Left lung (tissue), 10 donors: ENCODE data around the gene GPR37L1. TPM values are rescaled to one million over a fixed set of nuclear protein-coding genes. Genes with fewer than 3 reads are reported as not detected.

ENCODE experiments used
- ATAC-seq: fragments of 200-7000 bp; cut with Tn5 transposase; one replicate; pipeline ENCODE4 v1.9.1; 2020; ENCODE audit warnings: moderate library complexity
- DNase-seq, 4 donors: peaks; one replicate each; pipeline ENCODE4 v3.0.0-alpha.2; 2013 to 2020
- H3K27ac ChIP-seq, 2 donors: fragments of 200-600 bp; sonication (generic) in 1 of 2; one replicate each; pipeline versions ENCODE4 v1.5.0 to v1.8.0; 2020 to 2021
- H3K27me3 ChIP-seq, 2 donors: fragments of 200-600 bp; sonication (generic) in 1 of 2; one replicate each; pipeline versions ENCODE4 v1.5.0 to v1.8.0; 2020 to 2021
- H3K36me3 ChIP-seq, 2 donors: fragments of 200-600 bp; sonication (generic) in 1 of 2; one replicate each; pipeline versions ENCODE4 v1.5.0 to v1.8.0; 2020 to 2021
- H3K4me1 ChIP-seq, 2 donors: fragments of 200-600 bp; one replicate each; pipeline ENCODE4 v1.8.0; 2021
- H3K4me3 ChIP-seq, 2 donors: fragments of 200-600 bp; sonication (generic) in 1 of 2; one replicate each; pipeline versions ENCODE4 v1.5.0 to v1.8.0; 2020 to 2021; ENCODE audit warnings: mild to moderate bottlenecking in 1 of 2
- H3K9me3 ChIP-seq, 2 donors: fragments of 200-600 bp; sonication (generic) in 1 of 2; one replicate each; pipeline versions ENCODE4 v1.5.0 to v1.8.0; 2020 to 2021
- intact Hi-C, 2 donors: fragments of 100-400 bp; cut with DNase I; formaldehyde crosslinking; loops; one replicate each; pipeline versions ENCODE4 v1.11.2 to v1.14.2; 2022
- polyA plus RNA-seq, 6 donors: library from polyadenylated mRNA; unstranded; fragments of 120-200 nt; gene quantifications; one replicate each; pipeline ENCODE4 v1.2.1, GENCODE V29; 2013; ENCODE audit not compliant: insufficient read length in 6 of 6
- total RNA-seq, 2 donors: library from RNA; stranded (reverse); fragmentation: NEBNext Ultra II Directional; extraction: Animal tissue kit (Norgen Biotek cat#: 25700); gene quantifications; one replicate each; pipeline ENCODE4 v1.2.1, GENCODE V29; 2021
- TF ChIP-seq, protein P1 (sequence below), 2 donors: fragments of 200-600 bp; sonication (generic) in 1 of 2; IDR thresholded peaks; one replicate each; pipeline versions ENCODE4 v1.5.0 to v1.8.0; 2021; ENCODE audit warnings: antibody characterized with exemption in 2 of 2
- donor health status: DM: no; HTN: yes; CAD: no.
- donor health status: DM: no; HTN: no; CAD: no.

GPR37L1 gene
- total and polyA plus RNA-seq, 8 donors: 0.05 to 0.20 (median 0.10) TPM

- DNase-seq: no peak
- peak overlapping the region; percentile 19 to 80 for H3K27ac ChIP-seq
- peaks cover 8 to 89% of the 10 kb centered on the region in 2 donors for H3K4me1 ChIP-seq
- peak overlapping the region in 1 of 2 donors; percentile 51 for H3K4me3 ChIP-seq
- TF ChIP-seq, protein P1, sequence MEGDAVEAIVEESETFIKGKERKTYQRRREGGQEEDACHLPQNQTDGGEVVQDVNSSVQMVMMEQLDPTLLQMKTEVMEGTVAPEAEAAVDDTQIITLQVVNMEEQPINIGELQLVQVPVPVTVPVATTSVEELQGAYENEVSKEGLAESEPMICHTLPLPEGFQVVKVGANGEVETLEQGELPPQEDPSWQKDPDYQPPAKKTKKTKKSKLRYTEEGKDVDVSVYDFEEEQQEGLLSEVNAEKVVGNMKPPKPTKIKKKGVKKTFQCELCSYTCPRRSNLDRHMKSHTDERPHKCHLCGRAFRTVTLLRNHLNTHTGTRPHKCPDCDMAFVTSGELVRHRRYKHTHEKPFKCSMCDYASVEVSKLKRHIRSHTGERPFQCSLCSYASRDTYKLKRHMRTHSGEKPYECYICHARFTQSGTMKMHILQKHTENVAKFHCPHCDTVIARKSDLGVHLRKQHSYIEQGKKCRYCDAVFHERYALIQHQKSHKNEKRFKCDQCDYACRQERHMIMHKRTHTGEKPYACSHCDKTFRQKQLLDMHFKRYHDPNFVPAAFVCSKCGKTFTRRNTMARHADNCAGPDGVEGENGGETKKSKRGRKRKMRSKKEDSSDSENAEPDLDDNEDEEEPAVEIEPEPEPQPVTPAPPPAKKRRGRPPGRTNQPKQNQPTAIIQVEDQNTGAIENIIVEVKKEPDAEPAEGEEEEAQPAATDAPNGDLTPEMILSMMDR (IDR thresholded peaks at IDR 0.05): no peak
- ATAC-seq: no peak
- H3K9me3 ChIP-seq: no peaks in the 10 kb centered on the region
- no peaks in the 10 kb centered on the region for H3K27me3 ChIP-seq
- peaks cover 0 to 7% of the 10 kb centered on the region in 2 donors for H3K36me3 ChIP-seq
- intact Hi-C loops: no loop called here
Measured at GRCh38 chr1:202159534-202160371, 37.0 kb downstream of the GPR37L1 start.

GRCh38 chr1:202160377-202160940 is 37.7 kb downstream of the GPR37L1 start, which contains the start of gene PTPN7:
TSS of gene PTPN7 (minus strand) at chr1:202160602. CDS start at chr1:202159402, 1,200 bp downstream.
- no peaks in the 10 kb centered on the region for H3K9me3 ChIP-seq
- H3K4me1 ChIP-seq: peaks cover 1 to 82% of the 10 kb centered on the region in 2 donors
- peak within 1 kb of the TSS; percentile 19 to 80 for H3K27ac ChIP-seq
- intact Hi-C loops: no loop called here
- ATAC-seq: peak; percentile 48
- TF ChIP-seq, protein P1 (IDR thresholded peaks at IDR 0.05): peak in 1 of 2 donors; percentile 25
- peak within 1 kb of the TSS in 1 of 2 donors; percentile 51 for H3K4me3 ChIP-seq
- no peaks in the 10 kb centered on the region for H3K27me3 ChIP-seq
- peak in 2 of 4 donors; percentile 65 to 91 for DNase-seq
- peaks cover 0 to 7% of the 10 kb centered on the region in 2 donors for H3K36me3 ChIP-seq

- DNase-seq (no peak), ATAC-seq (peak; percentile 9)
- Histone ChIP-seq H3K4me3 (peak overlapping the region in 1 of 2 donors; percentile 51), H3K9me3 (no peaks in the 10 kb centered on the region), H3K27me3 (no peaks in the 10 kb centered on the region), H3K4me1 (peaks cover 0 to 73% of the 10 kb centered on the region in 2 donors), H3K27ac (peak overlapping the region in 1 of 2 donors; percentile 80), H3K36me3 (peaks cover 0 to 7% of the 10 kb centered on the region in 2 donors)
- intact Hi-C loops: no loop called here
- TF ChIP-seq, protein P1 (IDR thresholded peaks at IDR 0.05): no peak
Measured at GRCh38 chr1:202161151-202162046, 38.7 kb downstream of the GPR37L1 start.

- H3K9me3 ChIP-seq: no peaks in the 10 kb centered on the region
- peaks cover 0 to under 1% of the 10 kb centered on the region in 2 donors for H3K36me3 ChIP-seq
- TF ChIP-seq, protein P1 (IDR thresholded peaks at IDR 0.05): no peak
- intact Hi-C loops: no loop called here
- peaks cover 0 to 72% of the 10 kb centered on the region in 2 donors for H3K4me1 ChIP-seq
- ATAC-seq: no peak
- no peaks in the 10 kb centered on the region for H3K27me3 ChIP-seq
- H3K4me3 ChIP-seq: peak overlapping the region in 1 of 2 donors; percentile 51
- DNase-seq: no peak
- H3K27ac ChIP-seq: peak overlapping the region in 1 of 2 donors; percentile 80
Measured at GRCh38 chr1:202162047-202162417, 39.3 kb downstream of the GPR37L1 start.
